Body of pancreas (tissue), 4 donors: Measurements from ENCODE around the gene NPR1. TPM values are rescaled to one million over a fixed set of nuclear protein-coding genes. Genes with fewer than 3 reads are reported as not detected.
"Not testable (repeated sequence)": the region's sequence is repeated elsewhere in the genome, so short reads cannot be mapped to it uniquely, and the experiment has no call there.

Source experiments
- ATAC-seq: fragments of 150-250 bp; one replicate; pipeline ENCODE4 v1.9.1; 2016
- DNase-seq, 4 donors: peaks; one replicate each; pipeline ENCODE4 v3.0.0-alpha.2; 2019
- H3K27ac ChIP-seq, 4 donors: fragments of 200-600 bp; sonication (generic); 1 replicate in 3 of 4; 2 replicates in 1 of 4; pipeline versions ENCODE4 v1.5.1 to v1.6.1; 2016 to 2019; ENCODE audit warnings: mild to moderate bottlenecking in 1 of 4, mixed read lengths in 1 of 4, moderate library complexity in 1 of 4
- H3K27me3 ChIP-seq, 2 donors: fragments of 200-600 bp; sonication (generic); one replicate each; pipeline ENCODE4 v1.6.0; 2016; ENCODE audit warnings: mild to moderate bottlenecking in 1 of 2
- H3K36me3 ChIP-seq, 2 donors: fragments of 200-600 bp; sonication (generic); replicated peaks in 1 of 2; 2 replicates each; pipeline ENCODE4 v1.5.1; 2016; ENCODE audit warnings: low read depth in 2 of 2; ENCODE audit not compliant: insufficient read depth in 1 of 2
- H3K4me1 ChIP-seq: fragments of 200-600 bp; sonication (generic); one replicate; pipeline ENCODE4 v1.6.0; 2016
- H3K4me3 ChIP-seq, 2 donors: fragments of 200-600 bp; sonication (generic); 1 replicate in 1 of 2; 2 replicates in 1 of 2; pipeline ENCODE4 v1.5.1; 2016 to 2019
- H3K9me3 ChIP-seq, 3 donors: fragments of 200-600 bp; sonication (generic); 1 replicate in 2 of 3; 2 replicates in 1 of 3; pipeline ENCODE4 v1.5.1; 2016
- CTCF ChIP-seq, 7 experiments: fragments of 450-650 bp in 4 of 7; fragments of 200-600 bp in 3 of 7; sonication (generic) in 3 of 7; IDR thresholded peaks; one replicate each; pipeline ENCODE4 v1.5.1; 2016 to 2019; ENCODE audit warnings: antibody characterized with exemption in 7 of 7
- POLR2A ChIP-seq, 3 donors: fragments of 450-650 bp; IDR thresholded peaks; one replicate each; pipeline ENCODE4 v1.6.1; 2016; ENCODE audit warnings: antibody characterized with exemption in 3 of 3, mild to moderate bottlenecking in 2 of 3
- WGBS, 2 donors: methylation state at CpG; one replicate each; pipeline ENCODE4 v1.1.5; 2017; 5-methylcytosine and 5-hydroxymethylcytosine counted together
- intact Hi-C: fragments of 100-400 bp; cut with DNase I; formaldehyde crosslinking; loops from one replicate; pipeline ENCODE4 v1.15.1; 2023
- total RNA-seq, 2 donors: library from RNA; depleted of rRNA; stranded (reverse); fragments of >200 nt; gene quantifications; one replicate each; pipeline ENCODE4 v1.1.0, GENCODE V29; 2016

The NPR1 gene
- total RNA-seq, 2 donors from 2014 or later, result 11.7 to 16.5 TPM

DNA sequence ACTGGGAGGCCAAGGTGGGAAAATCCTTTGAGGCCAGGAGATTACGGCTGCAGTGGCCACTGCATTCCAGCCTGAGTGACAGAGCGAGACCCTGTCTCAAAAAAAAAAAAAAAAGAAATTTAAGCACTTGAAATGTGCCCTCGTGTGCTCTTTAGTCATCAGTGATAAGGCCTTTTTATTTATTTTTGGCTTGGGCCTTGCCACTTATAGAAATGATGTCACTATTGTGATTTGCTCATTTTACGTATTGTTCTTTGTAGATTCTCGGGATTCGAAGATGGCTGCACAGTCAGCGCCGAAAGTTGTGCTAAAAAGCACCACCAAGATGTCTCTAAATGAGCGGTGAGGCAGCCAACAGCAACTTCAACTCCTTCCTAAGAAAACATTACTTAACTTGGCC lies 42.2 kb upstream of the NPR1 start:
- no peak for DNase-seq
- Histone ChIP-seq H3K9me3 (no peaks in the 10 kb centered on the region), H3K36me3 (peaks cover 9 to 14% of the 10 kb centered on the region in 2 donors), H3K27me3 (no peaks in the 10 kb centered on the region), H3K4me3 (no peak overlapping the region), H3K4me1 (peaks cover 69% of the 10 kb centered on the region), H3K27ac (peak overlapping the region in 3 of 4 donors; percentile 99 to 100 (median 100))
- 86 to 89% methylated on average over 9 of the region's 9 CpGs for WGBS, 2 donors
- intact Hi-C loops, result no loop called here
- TF ChIP-seq CTCF (IDR thresholded peaks at IDR 0.05) (no peak), POLR2A (IDR thresholded peaks at IDR 0.05) (no peak)
- no peak for ATAC-seq

GRCh38 chr1:153638261-153638660 lies 40.2 kb upstream of the NPR1 start:
- H3K27ac ChIP-seq, result peak overlapping the region; percentile 6 to 100 (median 58)
- no peak for ATAC-seq
- H3K9me3 ChIP-seq, result no peaks in the 10 kb centered on the region
- H3K36me3 ChIP-seq, result peaks cover 9 to 28% of the 10 kb centered on the region in 2 donors
- no peak for TF ChIP-seq CTCF (IDR thresholded peaks at IDR 0.05)
- TF ChIP-seq POLR2A (IDR thresholded peaks at IDR 0.05), result no peak
- H3K27me3 ChIP-seq, result no peaks in the 10 kb centered on the region
- H3K4me1 ChIP-seq, result peaks cover 82% of the 10 kb centered on the region
- peak in 1 of 4 donors; percentile 35 for DNase-seq
- H3K4me3 ChIP-seq, result no peak overlapping the region
- intact Hi-C loops, result no loop called here
- 25 to 29% methylated on average over 6 of the region's 6 CpGs for WGBS, 2 donors

DNA sequence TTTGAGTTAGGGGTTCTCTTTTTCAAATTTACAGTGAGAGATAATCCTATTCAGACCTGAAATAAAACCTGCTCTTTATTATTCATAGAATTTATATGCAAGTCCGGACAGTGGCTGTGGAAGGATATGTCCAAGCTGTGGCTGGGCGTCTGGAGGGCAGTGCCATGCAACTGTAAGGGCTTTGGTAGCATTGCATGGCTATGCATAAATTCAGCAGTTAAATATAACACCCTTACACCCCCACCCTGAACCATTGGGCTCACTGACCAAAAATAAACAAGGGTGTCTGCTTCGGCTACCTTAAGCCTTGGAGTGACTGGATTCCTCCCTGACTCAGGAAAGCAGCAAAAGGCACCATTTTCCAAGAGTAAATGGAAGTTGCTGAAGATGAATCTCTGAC lies 39.2 kb upstream of the NPR1 start:
- H3K4me1 ChIP-seq, result peaks cover 88% of the 10 kb centered on the region
- no peak for TF ChIP-seq CTCF (IDR thresholded peaks at IDR 0.05)
- TF ChIP-seq POLR2A (IDR thresholded peaks at IDR 0.05), result no peak
- intact Hi-C loops, result no loop called here
- no peak overlapping the region for H3K4me3 ChIP-seq
- no peaks in the 10 kb centered on the region for H3K9me3 ChIP-seq
- H3K27ac ChIP-seq, result peak overlapping the region in 1 of 4 donors; percentile 99
- H3K27me3 ChIP-seq, result no peaks in the 10 kb centered on the region
- peaks cover 9 to 30% of the 10 kb centered on the region in 2 donors for H3K36me3 ChIP-seq
- no peak for ATAC-seq
- no peak for DNase-seq
- 87 to 89% methylated on average over 3 of the region's 3 CpGs for WGBS, 2 donors

GRCh38 chr1:153640213-153640612 lies 38.3 kb upstream of the NPR1 start:
- H3K36me3 ChIP-seq, result peaks cover 14 to 33% of the 10 kb centered on the region in 2 donors
- intact Hi-C loops, H3K27me3 ChIP-seq, H3K4me3 ChIP-seq, ATAC-seq, DNase-seq, H3K9me3 ChIP-seq: not testable (repeated sequence)
- 94 to 95% methylated on average over 5 of the region's 5 CpGs for WGBS, 2 donors
- peak overlapping the region in 1 of 4 donors; percentile 3 for H3K27ac ChIP-seq
- H3K4me1 ChIP-seq, result peaks cover 91% of the 10 kb centered on the region

GRCh38 chr1:153640861-153641260 lies 37.6 kb upstream of the NPR1 start:
- TF ChIP-seq POLR2A (IDR thresholded peaks at IDR 0.05) (no peak), CTCF (IDR thresholded peaks at IDR 0.05) (no peak)
- intact Hi-C loops, result no loop called here
- no peak for ATAC-seq
- no peak for DNase-seq
- Histone ChIP-seq H3K9me3 (no peaks in the 10 kb centered on the region), H3K27me3 (no peaks in the 10 kb centered on the region), H3K27ac (peak overlapping the region in 1 of 4 donors; percentile 3), H3K4me3 (no peak overlapping the region), H3K36me3 (peaks cover 21 to 38% of the 10 kb centered on the region in 2 donors), H3K4me1 (peaks cover 84% of the 10 kb centered on the region)
- 51 to 63% methylated on average over 6 of the region's 6 CpGs for WGBS, 2 donors
